Measurements from ENCODE around the gene ANTXRL. TPM values are rescaled to one million over a fixed set of nuclear protein-coding genes. Genes with fewer than 3 reads are reported as not detected.
"Not testable (repeated sequence)": the region's sequence is repeated elsewhere in the genome, so short reads cannot be mapped to it uniquely, and the experiment has no call there.

The ANTXRL gene
- total and polyA plus RNA-seq, 2 of the 8 experiments (the other 6 are each of a cell fraction or from before 2014, with no cell fraction given) = not detected

- TF ChIP-seq CBX5 (IDR thresholded peaks at IDR 0.05; ENCODE audit: low read depth, low read length) (no peak), ZNF274 (IDR thresholded peaks at IDR 0.05; ENCODE audit: borderline replicate concordance, extremely low read depth, low read length) (no peak), SIN3A (conservative IDR thresholded peaks at IDR 0.05 in 1 of 2, IDR thresholded peaks at IDR 0.05 in 1 of 2; ENCODE audit: low read depth in 1 of 2, low read length in 2 of 2) (no peak), MAX (IDR thresholded peaks at IDR 0.05) (no peak)
- TF ChIP-seq, protein P1, sequence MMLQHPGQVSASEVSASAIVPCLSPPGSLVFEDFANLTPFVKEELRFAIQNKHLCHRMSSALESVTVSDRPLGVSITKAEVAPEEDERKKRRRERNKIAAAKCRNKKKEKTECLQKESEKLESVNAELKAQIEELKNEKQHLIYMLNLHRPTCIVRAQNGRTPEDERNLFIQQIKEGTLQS (IDR thresholded peaks at IDR 0.05; ENCODE audit: insufficient read depth, low read depth, low read length) = no peak
These were observed 17.3 kb downstream of the ANTXRL start (continued) for GRCh38 chr10:46304062-46304461.

DNA sequence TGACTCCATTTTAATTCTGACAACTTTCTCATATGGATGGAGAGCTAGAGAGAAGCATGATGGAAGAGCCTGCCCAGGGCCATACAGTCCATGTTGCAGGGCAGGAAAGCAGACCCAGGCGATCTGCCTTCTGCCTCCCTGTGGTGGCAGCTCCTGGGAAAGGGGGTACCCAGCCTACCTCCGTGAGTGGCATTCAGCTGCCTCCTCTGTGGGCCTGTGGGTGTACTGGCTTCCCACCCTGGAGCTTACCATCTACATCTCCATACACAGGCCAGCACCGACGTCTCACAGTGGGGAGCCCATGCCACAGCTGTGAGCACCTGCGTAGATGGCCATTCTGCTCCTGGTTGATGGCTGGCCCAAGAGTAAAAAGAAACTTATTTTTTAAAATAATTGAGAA lies 17.9 kb downstream of the ANTXRL start:
- H2BK120ac ChIP-seq (replicated peaks; ENCODE audit: low read depth, low read length); H3K4me3 ChIP-seq (ENCODE audit: extremely low read depth in 1 of 4, insufficient read depth in 2 of 4, low read depth in 3 of 4, low read length in 4 of 4); H3K27ac ChIP-seq (ENCODE audit: low read depth, low read length); H2AFZ ChIP-seq (ENCODE audit: low read length); H2BK12ac ChIP-seq (ENCODE audit: low read depth, low read length); H4K5ac ChIP-seq (ENCODE audit: insufficient read length, low read depth, low read length); H3K9ac ChIP-seq (replicated peaks in 1 of 4; ENCODE audit: extremely low read depth in 1 of 4, low read depth in 3 of 4, low read length in 3 of 4); H2AK5ac ChIP-seq (ENCODE audit: low read depth, low read length); H3K9me3 ChIP-seq (ENCODE audit: insufficient read depth in 2 of 2, low read depth in 1 of 2, low read length in 1 of 2); H3K27me3 ChIP-seq (replicated peaks in 1 of 4; ENCODE audit: control insufficient read depth in 3 of 4, extremely low read depth in 1 of 4, insufficient read depth in 3 of 4, low read length in 3 of 4); H3K56ac ChIP-seq (replicated peaks; ENCODE audit: insufficient read length, low read depth, low read length); CTCF ChIA-PET (ENCODE audit: partially characterized antibody); H4K8ac ChIP-seq (ENCODE audit: extremely low read depth, insufficient read depth, low read length); H3K36me3 ChIP-seq (ENCODE audit: control insufficient read depth in 2 of 4, insufficient read depth in 4 of 4, low read length in 3 of 4); H3K79me1 ChIP-seq (ENCODE audit: low read depth, low read length); H3K79me2 ChIP-seq (ENCODE audit: control insufficient read depth in 1 of 2, insufficient read depth in 2 of 2, low read length in 2 of 2); DNase-seq (ENCODE audit: low read depth in 1 of 2, low spot score in 2 of 2); H2BK20ac ChIP-seq (ENCODE audit: low read length); H3K14ac ChIP-seq (ENCODE audit: insufficient read length); H4K91ac ChIP-seq (replicated peaks; ENCODE audit: insufficient read length, low read length); FAIRE-seq; H4K20me1 ChIP-seq (replicated peaks in 1 of 2; ENCODE audit: control insufficient read depth in 1 of 2, insufficient read depth in 2 of 2, low read length in 2 of 2); H3K23me2 ChIP-seq (ENCODE audit: low read depth, low read length); H3K4me2 ChIP-seq (ENCODE audit: insufficient read depth in 1 of 2, low read depth in 2 of 2, low read length in 2 of 2); H3K18ac ChIP-seq (ENCODE audit: extremely low read depth, low read length); H3K4me1 ChIP-seq (replicated peaks in 1 of 4; ENCODE audit: control insufficient read depth in 3 of 4, insufficient read depth in 4 of 4, low read length in 3 of 4); H3K23ac ChIP-seq (ENCODE audit: insufficient read length); H2BK15ac ChIP-seq (ENCODE audit: low read length); H2BK5ac ChIP-seq (ENCODE audit: low read depth, low read length); H3K4ac ChIP-seq (replicated peaks; ENCODE audit: insufficient read length, low read depth, low read length); POLR2A ChIA-PET (ENCODE audit: partially characterized antibody): not testable (repeated sequence)
- WGBS, 2 experiments (ENCODE audit: extremely low coverage in 1 of 2, insufficient coverage in 1 of 2, insufficient read length in 1 of 2, insufficient replicate concordance in 2 of 2, low coverage in 1 of 2, low lambda C conversion rate in 2 of 2, missing lambda C conversion rate in 1 of 2) = 88% methylated on average over 5 of the region's 5 CpGs; no CpG with 5 or more reads in 1 of the 2 experiments

All from H1 (cell line).